Mesenteric fat pad (tissue), 1 donor: ENCODE data around the gene POGLUT2. TPM values are rescaled to one million over a fixed set of nuclear protein-coding genes. Genes with fewer than 3 reads are reported as not detected.
"Not testable (repeated sequence)": the region's sequence is repeated elsewhere in the genome, so short reads cannot be mapped to it uniquely, and the experiment has no call there.

Experiments used
- DNase-seq: peaks from one replicate; pipeline ENCODE4 v3.0.0-alpha.2; 2020; ENCODE audit warnings: low spot score
- total RNA-seq: library from RNA; stranded (reverse); fragmentation: NEBNext Ultra II Directional; extraction: Animal tissue kit (Norgen Biotek cat#: 25700); gene quantifications from one replicate; pipeline ENCODE4 v1.2.1, GENCODE V29; 2021
- donor health status: DM: yes; HTN: yes; CAD: no.

POGLUT2 gene
- total RNA-seq, 1 donor from 2014 or later = 3.8 TPM

DNA sequence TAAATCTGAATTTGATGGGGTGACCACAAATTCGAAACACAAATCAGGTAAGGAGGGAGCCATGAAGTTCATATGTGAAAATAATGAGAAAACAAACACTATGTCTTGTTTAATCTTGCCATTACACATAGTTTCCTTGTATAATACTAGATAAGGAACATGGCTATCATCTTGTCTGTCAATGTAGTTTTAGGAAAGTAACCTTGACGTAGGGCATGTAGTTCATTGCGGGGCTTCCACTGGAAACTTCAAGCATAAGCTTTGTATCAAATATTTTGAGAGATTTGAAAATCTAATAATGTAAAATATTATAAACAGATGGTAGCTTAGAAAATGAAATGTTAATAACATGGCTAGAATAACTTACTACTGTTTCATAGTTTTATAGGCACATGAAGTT, 8.9 kb upstream of the POGLUT2 start:
- DNase-seq = no peak

DNA sequence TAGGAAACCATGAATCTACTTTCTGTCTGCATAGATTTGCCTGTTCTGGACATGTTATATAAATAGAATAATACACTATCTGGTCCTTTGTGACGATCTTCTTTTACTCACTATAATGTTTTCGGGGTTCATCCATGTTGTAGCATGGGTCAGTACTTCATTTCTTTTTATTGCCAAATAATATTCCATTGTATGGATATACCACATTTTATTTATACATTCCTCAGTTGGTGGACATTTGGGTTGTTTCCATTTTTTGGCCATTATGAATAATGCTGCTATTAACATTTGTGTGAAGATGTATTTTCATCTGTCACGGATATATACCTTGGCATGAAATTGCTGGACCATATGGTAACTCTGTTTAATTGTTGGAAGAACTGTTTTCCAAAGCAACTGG, 6.9 kb upstream of the POGLUT2 start:
- no peak for DNase-seq

DNA sequence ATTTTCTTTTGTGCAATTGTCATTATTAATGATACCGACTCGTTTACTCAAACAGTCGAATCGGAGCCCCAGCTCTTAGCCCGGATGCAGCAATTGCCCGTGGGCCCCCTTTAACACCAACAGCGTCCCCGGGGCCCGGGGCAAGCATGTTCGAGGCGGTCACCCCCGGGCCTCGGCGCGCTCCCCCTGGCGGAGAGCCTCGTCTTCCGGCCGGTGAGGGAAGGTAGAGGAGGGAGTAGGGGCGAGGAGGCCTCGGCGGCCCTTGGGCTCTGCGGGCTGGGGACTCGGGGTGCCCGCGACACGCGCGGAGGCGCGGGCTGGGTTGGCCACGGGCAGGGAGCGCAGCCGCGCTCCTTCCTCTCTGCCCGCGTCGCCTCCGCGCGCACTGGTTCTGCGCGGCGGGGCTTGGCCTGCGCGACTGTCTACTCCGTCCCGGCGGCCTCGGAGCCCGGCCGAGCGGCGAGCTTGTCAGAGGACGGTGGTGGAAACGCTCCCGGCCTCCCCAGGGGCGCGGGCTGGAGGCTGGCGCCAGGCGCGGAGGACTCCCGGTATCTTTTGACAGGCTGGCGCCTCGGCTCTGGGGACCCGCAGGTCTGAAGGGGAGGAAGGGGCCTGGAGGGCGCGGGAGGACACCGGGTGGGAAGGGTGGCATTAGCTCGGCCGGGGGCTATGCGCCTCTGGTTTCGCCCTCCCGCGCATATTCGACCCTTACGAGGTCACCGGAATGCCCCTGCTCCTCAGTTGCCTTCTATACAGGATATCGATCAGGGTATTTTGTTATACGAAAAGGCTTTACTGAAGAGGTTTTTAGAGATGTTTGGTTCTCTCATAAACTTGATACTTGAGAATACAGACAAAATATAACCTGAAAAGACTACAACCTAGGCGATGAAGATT, 1.6 kb upstream of the POGLUT2 start:
- peak; percentile 94 for DNase-seq

DNA sequence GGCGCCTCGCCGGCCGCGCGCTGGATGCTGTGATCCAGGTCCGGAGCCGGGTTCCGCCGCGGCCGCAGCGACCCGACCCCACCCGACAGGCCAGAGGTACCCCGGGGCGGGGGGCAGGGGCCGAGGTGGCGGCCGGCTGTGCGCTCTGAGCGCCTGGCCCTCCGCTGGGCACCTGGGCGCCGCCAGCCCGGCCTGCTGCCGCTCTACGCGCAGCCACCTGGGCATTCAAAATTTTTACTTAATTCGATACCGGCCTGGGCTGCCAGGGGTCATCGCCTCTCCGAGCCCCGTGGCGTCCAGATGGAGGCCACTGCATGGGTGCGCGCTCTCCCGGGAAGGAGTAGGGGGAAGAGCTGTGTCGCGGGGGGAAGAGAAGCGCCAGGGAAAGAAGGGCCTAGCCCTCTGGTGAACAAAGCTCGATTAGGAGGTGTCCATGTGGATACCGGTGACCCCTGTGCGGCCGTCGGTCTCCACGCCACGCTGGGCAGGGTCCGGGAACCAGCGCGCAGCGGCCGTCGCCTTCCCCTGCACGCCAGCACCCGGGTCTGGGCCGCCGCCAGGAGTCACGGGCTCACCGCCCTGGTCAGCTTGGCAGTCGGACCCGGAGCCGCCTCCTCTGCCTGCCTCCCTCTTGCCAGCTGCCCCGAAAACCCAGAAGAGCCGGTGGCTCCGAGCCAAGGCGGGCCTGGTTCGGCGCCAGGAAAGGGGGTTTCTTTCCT, 809 bp upstream of the POGLUT2 start:
- DNase-seq = no peak

DNA sequence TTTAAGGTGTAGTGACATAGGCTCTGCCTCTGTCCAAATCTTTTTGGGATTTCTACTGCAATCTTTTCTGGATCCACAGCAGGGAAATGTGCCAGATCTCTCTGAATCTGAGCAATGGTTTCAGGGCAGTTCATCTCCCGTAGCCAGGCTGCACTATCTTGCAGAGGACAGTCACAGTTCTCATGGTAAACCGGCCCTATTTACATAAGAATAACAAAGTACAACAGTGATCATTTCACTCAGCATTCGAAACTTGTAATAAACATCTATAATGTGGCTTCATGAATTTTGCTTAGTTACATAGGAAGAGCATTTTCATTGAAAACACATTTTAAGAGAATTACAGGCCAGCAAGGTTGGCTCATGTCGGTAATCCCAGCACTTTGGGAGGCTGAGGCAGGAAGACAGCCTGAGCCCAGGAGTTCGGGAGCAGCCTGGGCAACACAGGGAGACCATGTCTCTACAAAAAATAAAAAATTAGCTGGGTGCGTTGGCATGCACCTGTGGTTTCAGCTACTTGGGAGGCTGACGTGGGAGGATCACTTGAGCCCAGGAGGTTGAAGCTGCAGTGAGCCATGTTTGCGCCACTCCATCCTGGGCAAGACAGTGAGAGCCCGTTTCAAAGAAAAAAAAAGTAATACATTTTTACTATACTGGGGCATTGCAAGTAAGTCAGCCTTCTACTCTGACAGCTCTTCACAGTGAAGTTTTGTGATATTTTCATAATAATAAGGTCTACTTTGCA, 5.0 kb downstream of the POGLUT2 start:
- no peak for DNase-seq

DNA sequence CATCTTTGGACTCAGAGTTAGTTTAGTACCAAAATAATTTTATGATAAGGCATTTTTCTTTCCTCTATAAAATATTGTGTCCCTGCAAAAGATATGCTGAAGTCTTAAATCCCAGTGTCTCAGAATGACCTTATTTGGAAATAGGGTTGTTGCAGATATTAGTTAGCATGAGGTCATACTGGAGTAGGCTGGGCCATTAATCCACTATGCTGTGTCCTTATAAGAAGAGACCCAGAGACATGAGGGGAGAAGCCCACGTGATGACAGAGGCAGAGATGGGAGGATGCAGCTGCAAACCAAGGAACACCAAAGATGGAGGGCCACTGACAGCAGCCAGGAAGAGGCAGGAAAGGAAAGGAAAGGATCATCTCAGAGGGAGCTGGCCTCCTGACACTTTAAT, 6.4 kb downstream of the POGLUT2 start:
- no peak for DNase-seq

DNA sequence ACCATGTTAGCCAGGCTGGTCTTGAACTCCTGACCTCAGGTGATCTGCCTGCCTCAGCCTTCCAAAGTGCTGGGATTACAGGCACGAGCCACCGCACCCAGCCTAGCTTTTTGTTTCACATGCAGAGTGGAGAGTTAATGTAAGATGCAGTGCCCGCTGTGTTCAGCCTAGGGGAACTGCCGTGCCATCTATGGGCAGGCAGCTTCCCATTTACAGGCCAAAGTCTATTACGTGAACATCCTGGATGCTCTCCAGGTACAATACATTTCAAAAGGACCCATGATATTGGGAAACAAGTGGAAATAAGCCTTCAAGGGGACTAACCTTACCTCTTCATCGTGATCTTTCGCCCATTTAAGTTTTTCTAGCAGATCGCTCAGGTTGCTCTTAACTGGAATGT, 10.1 kb downstream of the POGLUT2 start:
- DNase-seq = no peak

DNA sequence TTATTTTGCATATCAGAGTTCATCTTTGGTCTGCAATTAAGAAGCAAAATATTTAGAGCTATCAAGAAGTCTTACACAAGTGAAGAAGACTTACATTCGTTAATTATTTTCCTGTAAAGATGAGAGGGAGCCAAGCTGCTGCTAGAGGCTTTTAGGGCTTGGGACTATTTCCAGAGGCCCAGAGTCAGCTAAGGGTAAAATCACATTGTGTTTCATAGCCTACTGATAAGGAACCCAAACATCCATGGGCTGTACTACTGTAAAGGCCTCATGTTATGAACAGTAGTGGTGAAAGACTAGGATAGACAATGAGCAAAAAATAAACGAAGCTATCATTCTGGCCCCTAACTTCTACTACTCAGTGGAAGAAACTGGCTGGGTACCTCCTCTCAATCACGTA, 14.3 kb downstream of the POGLUT2 start:
- no peak for DNase-seq

DNA sequence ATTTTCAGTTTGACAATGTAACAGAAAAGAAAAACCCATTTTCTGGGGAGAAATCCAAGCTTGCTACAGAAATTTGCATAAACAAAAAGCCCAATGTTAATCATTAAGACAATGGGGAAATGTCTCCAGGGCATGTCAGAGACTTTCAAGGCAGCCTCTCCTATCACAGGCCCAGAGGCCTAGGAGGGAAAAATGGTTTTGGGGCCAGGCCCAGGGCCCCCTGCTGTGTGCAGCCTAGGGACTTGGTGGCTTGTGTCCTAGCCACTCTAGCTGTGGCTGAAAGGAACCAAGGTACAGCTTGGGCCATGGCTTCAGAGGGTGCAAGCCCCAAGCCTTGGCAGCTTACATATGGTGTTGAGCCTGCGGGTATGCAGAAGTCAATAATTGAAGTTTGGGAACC, 17.2 kb downstream of the POGLUT2 start:
- no peak for DNase-seq

DNA sequence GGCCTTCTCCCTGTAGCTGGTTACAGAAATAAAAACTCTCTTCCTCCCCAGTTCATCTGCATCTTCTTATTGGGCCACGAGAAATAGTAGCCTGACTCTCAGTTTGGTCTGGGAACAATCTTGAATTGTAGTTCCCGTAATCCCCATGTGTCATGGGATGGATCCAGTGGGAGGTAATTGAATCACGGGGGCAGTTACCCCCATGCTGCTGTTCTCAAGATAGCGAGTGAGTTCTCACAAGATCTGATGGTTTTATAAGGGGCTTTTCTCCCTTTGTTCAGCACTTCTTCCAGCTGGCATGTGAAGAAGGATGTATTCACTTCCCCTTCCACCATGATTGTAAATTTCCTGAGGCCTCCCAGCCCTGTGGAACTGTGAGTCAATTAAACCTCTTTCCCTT, 18.1 kb downstream of the POGLUT2 start:
- not testable (repeated sequence) for DNase-seq

DNA sequence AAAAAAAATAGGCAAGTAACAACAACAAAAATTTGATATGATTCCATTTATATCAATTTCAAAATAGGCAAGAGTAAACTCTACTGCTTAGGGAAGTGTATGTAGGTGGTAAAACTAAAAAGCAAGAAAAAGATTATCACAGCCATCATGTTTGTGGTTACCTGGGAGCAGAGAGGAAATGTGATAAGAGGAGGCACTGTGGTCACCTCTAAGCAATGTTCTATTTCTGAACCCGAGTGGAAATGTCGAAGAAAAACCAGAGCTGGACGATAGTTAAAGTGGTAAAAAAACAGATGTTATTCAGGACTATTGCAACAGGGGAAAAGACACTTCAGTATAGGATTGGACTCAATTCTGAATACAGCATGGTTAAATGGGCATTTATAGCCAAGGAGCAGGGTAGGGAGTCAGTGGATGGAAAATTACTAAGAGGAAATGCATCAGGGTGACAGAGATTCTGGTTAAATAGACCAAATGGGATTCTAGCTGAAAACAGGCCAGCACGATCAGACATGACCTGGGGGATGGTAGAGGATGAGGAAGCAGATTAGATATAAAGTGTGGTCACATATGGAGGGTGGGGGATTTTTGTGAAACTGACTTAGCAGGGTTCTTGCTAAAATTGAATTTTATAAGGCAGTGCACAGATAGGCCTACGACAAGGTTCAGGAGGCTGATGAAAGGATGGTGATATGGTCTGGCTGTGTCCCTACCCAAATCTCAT, 19.2 kb downstream of the POGLUT2 start:
- no peak for DNase-seq

DNA sequence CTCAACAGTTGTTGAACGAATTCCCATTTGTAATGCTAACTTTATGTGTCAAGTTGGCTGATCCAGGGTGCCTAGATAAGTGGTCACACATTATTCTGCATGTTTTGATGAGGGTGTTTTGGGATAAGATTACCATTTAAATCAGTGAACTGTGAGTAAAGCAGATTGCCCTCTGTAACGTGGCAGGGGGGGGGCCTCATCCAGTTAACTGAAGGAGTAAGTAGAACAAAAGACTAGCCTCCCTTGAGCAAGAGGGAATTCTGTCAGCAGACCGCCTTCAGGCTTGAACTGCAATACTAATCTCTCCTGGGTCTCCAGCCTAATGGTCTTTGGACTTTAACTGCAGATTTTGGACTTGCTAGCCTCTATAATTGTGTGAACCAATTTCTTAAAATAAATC, 21.0 kb downstream of the POGLUT2 start:
- DNase-seq = no peak

DNA sequence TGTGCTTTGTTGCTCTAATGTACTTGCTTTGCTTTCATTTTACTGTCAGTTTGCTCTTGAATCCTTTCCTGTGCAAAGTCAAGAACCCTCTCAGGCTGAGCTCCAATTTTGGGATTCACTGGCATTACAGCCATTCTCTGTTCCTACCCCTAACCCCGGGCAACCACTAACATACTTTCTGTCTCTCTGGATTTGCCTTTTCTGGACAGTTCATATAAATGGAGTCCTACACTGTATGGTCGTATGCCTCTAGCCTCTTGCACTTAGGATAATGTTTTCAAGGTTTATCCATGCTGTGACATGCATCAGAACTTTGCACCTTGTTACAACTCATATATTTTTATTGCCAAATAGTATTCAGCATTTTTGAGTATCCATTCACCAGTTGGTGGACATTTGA, 22.5 kb downstream of the POGLUT2 start:
- DNase-seq = no peak

DNA sequence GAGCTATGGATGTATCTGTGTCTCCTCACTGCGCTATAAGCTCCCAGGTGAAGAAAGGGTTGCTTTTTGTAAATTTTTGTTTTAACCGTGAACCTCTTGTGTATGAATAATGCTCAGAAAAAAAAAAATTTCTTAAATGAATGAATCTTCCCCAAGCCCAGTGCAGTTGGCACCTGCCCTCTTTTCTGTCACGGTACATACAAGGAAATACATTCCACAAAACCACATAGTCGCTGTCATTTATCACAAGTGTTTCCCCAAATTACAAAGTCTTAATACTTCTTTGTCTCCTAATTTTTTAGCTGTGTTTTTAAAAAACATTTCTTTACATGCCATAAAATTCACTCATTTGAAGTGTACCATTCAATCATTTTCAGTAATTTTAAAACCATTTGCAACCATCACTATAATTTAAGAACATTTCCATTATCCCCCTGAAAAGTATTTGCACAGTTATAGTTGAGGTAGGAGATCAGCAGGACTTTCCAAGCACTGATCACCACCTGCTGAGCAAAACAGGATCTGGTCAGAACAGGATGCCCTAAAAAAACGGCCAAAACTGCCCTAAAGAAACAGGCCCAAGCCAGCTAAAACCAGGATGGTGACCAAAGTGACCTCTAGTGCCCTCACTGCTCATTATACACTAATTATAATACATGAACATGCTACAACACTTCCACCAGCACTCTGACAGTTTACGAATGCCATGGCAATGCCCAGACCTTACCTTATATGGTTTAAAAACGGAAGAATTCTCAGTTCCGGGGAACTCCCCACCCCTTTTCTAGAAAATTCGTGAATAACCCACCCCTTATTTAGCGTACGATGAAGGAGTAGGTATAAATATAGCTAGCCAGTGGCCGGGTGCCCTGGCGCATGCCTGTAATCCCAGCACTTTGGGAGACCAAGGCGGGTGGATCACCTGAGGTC, 23.9 kb downstream of the POGLUT2 start:
- no peak for DNase-seq

DNA sequence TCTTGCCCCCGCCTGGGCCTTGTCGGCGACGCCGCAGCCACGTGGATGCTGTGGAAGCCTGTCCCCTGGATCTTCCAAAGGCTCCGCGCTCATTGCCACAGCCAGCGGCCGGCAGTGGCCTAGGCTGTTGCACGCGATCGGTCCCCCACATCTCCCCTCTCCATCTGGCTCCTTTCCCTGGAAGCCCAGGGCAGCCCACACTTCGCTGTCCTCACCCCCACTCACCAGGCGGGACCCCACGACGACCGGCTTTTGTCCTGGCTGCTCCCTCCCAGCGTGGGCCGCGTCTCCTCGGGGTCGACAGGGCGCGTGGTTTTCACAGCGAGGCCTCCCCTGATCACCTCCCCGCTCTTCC, 24.6 kb downstream of the POGLUT2 start:
- DNase-seq = no peak

DNA sequence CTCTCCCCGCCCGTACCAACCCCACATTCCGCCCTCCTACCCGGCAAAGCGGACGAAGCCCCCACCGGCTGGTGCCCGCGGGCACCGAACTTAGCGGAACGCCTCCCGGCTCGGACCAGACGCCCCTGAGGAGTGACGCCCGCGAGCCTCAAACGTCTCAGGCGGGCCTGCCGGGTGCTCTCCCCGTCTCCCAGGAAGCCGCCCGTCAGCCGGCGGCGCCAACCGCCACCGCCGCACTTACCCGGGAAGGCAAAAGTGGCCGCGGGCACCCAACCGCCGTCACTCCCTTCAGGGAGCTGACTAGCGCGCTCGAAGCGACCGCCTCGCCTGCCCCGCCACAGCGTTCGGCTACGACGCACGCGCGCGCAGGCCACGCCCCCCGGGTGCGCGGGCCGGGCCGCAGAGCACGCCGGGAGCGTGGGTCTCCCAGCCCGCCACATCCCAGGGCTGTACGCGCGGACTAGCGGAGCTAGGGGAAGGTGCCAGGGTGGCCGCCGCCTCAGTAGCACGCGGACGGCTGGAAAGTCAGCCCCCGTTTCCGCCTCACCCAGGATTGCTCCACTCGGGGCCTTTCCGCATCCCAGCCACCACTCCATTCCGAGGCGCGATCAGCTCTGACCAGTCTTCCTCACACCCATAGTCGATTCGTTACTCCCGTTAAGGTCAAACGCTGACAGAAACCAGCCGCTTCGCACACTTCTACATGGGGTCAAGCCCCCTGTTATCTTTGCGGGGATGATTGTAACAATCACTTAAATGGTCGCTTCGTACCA, 25.1 kb downstream of the POGLUT2 start, which contains the start of gene TEX30:
TSS of gene TEX30 (minus strand) at position 346 of the 773 bp plus-strand sequence. CDS start 3,760 bp downstream, outside the sequence.
- DNase-seq = peak; percentile 96

DNA sequence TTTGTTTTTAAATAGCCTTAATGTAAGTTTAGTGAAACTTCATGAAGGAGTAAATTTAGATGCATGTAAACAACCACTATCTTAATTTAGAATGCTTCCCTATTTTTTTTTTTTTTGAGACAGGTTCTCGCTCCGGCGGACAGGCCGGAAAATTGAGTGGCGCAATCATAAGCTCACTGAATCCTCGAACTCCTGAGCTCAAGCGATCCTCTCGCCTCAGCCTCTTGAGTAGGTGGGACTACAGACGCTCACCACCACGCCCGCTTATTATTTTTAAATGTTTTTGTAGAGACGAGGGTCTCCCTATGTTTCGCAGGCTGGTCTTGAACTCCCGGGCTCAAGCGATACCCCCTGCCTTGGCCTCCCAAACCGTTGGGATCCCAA, 26.7 kb downstream of the POGLUT2 start:
- DNase-seq = no peak

DNA sequence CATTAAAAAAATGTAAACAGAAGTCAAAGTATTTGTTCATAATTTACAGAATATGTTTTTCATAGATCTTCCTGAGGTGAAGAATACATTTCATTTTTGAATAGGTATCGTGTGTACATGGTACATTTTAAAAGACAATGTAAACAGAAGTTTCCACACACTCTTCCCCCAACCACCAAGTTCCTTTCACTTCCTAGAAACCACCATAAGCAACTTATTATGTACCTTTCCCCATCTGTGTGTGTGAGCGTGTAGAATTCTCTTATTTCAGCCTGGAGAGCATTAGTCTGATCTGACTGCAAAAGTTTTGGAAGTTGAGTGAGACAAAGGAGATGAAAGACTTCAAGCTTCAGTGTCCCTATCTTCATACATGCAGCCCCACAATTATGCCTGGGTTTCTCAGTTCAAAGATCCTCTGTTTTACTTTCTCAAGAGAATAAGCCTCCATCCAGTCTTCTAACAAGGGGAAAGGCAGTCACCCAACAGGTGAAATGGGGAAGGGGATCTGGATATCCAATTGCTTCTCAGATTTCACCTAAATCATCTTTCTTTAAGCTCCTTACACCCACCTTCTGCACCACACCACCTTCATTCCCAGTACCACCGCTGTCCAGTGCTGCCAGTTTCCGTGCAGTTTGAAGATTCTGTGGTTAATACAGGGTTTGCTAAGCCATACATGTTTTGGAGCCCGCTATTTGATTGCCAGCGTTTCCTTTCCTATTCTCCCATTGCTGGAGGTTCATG, 27.3 kb downstream of the POGLUT2 start:
- DNase-seq = no peak

DNA sequence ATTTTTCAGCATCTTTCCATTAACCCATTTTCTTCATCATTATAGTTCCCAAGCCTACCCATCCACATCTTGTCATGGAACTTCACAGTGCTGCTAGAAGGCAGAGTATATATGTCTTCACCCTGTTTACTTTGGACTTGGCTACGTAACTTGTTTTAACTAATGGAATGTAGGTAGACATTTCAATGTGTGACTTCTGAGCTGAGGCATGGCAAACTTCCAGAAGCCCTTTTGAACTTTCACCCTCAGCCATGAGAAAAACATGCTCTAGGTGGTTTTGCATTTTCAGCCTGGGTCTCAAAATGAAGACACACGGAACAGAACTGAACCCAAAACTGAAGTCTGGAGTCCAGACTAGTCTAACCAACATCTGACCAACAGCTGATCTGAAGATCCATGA, 28.3 kb downstream of the POGLUT2 start:
- no peak for DNase-seq
